OCI-LY7 (cell line): ENCODE data around the gene SOBP.

Source experiments
- CTCF ChIP-seq: fragments of 200-600 bp; sonication (generic); conservative IDR thresholded peaks from 2 replicates; pipeline ENCODE4 v1.5.1; 2014; ENCODE audit warnings: mild to moderate bottlenecking, antibody characterized with exemption, low read length, moderate library complexity, mixed read lengths
- EZH2phosphoT487 ChIP-seq: fragments of 200-600 bp; sonication (generic); IDR thresholded peaks from 2 replicates; pipeline ENCODE4 v1.6.1; 2018; ENCODE audit warnings: low read depth, borderline replicate concordance, mild to moderate bottlenecking, mixed run types, antibody characterized with exemption, low read length, moderate library complexity, mixed read lengths

- TF ChIP-seq CTCF (no peak), EZH2phosphoT487 (no peak)
These were observed 156.3 kb downstream of the SOBP start for GRCh38 chr6:107646176-107646575.
